Measurements from ENCODE around the gene FBXL13. TPM values are rescaled to one million over a fixed set of nuclear protein-coding genes. Genes with fewer than 3 reads are reported as not detected.

FBXL13 gene
- polyA plus RNA-seq, 1 donor from 2014 or later = 0.57 TPM

DNA sequence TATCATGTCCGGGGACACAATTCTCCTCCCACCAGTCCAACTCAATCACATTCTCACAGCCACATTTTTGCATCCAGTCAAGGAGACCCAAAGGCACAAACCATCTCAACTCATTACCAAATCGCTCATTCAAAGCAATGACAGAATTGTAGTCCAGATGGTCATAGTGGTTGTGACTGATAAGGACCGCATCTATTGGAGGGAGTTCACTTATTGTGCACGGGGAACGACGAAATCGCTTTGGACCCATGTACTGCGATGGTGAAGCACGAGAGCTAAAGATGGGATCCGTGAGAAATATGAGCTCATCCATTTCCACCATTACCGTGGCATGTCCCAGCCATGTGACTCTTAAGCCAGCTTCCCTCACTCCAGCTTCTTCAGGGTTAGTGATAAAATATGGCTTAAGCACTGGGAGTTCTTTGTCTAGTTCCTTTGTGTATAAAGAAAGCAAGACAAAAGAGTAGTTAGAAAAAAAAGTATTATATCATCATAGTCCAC lies 45.2 kb upstream of the FBXL13 start:
- no peaks in the 10 kb centered on the region for H4K20me1 ChIP-seq (ENCODE audit: insufficient read depth)
- no peak overlapping the region for H3K4me3 ChIP-seq (ENCODE audit: low read length)
- H3K79me2 ChIP-seq (replicated peaks; ENCODE audit: insufficient read depth, low read length) = no peaks in the 10 kb centered on the region
- no peak overlapping the region for H3K4me2 ChIP-seq (ENCODE audit: low read length)
- peaks cover 8% of the 10 kb centered on the region for H3K36me3 ChIP-seq (ENCODE audit: insufficient read depth, low read length)
- no peak overlapping the region for H3K9ac ChIP-seq (ENCODE audit: low read length)
- no peaks in the 10 kb centered on the region for H3K9me3 ChIP-seq (ENCODE audit: low read length)
- H3F3A ChIP-seq (ENCODE audit: insufficient read depth, low read length, poor library complexity, severe bottlenecking) = no peaks in the 10 kb centered on the region
- no peaks in the 10 kb centered on the region for H3K27me3 ChIP-seq (ENCODE audit: insufficient read depth, low read depth, low read length)
- TF ChIP-seq CTCF (IDR thresholded peaks at IDR 0.05; ENCODE audit: poor library complexity, severe bottlenecking) = no peak
- no peaks in the 10 kb centered on the region for H3K9me2 ChIP-seq (ENCODE audit: insufficient read depth, low read length)
- H3K27ac ChIP-seq (ENCODE audit: low read length) = no peak overlapping the region
- H2AFZ ChIP-seq (ENCODE audit: low read depth, low read length) = no peak overlapping the region

DNA sequence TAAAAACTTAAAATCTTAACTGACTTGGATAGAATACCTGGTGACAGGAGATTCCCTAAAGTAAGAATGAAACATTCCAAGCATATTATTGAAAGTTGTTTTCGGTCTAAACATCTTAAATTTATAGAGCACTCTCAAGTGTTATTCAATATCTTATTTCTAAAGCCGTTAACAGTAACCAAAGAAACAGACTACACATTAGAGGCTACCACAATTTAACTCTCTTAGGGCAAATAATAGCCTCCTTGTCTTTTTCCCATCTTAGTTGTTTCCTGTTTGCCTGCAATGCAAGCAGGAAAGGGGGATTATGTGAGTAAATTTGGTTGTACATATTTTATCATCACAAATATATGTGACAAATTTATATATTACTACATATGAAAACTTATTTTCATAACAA lies 42.9 kb upstream of the FBXL13 start:
- Histone ChIP-seq H3K79me2 (replicated peaks; ENCODE audit: insufficient read depth, low read length) (no peaks in the 10 kb centered on the region), H3K27ac (ENCODE audit: low read length) (no peak overlapping the region), H3K4me3 (ENCODE audit: low read length) (no peak overlapping the region), H3K9me2 (ENCODE audit: insufficient read depth, low read length) (no peaks in the 10 kb centered on the region), H3K36me3 (ENCODE audit: insufficient read depth, low read length) (peaks cover 8% of the 10 kb centered on the region), H3K4me2 (ENCODE audit: low read length) (no peak overlapping the region), H3K27me3 (ENCODE audit: insufficient read depth, low read depth, low read length) (no peaks in the 10 kb centered on the region), H3K9me3 (ENCODE audit: low read length) (no peaks in the 10 kb centered on the region), H3K9ac (ENCODE audit: low read length) (no peak overlapping the region), H3F3A (ENCODE audit: insufficient read depth, low read length, poor library complexity, severe bottlenecking) (no peaks in the 10 kb centered on the region), H2AFZ (ENCODE audit: low read depth, low read length) (no peak overlapping the region), H4K20me1 (ENCODE audit: insufficient read depth) (no peaks in the 10 kb centered on the region)
- TF ChIP-seq EZH2 (IDR thresholded peaks at IDR 0.05; ENCODE audit: borderline replicate concordance, insufficient read depth, low read length, poor library complexity, severe bottlenecking) (no peak), POLR2AphosphoS5 (IDR thresholded peaks at IDR 0.05) (no peak), RAD21 (conservative IDR thresholded peaks at IDR 0.05) (no peak), CTCF (IDR thresholded peaks at IDR 0.05; ENCODE audit: poor library complexity, severe bottlenecking) (no peak), SMC3 (conservative IDR thresholded peaks at IDR 0.05; ENCODE audit: poor library complexity) (no peak), EP300 (conservative IDR thresholded peaks at IDR 0.05; ENCODE audit: poor library complexity, severe bottlenecking) (no peak), MXI1 (conservative IDR thresholded peaks at IDR 0.05; ENCODE audit: poor library complexity, severe bottlenecking) (no peak), TAF1 (IDR thresholded peaks at IDR 0.05; ENCODE audit: low read depth) (no peak)
- TF ChIP-seq, protein P1, sequence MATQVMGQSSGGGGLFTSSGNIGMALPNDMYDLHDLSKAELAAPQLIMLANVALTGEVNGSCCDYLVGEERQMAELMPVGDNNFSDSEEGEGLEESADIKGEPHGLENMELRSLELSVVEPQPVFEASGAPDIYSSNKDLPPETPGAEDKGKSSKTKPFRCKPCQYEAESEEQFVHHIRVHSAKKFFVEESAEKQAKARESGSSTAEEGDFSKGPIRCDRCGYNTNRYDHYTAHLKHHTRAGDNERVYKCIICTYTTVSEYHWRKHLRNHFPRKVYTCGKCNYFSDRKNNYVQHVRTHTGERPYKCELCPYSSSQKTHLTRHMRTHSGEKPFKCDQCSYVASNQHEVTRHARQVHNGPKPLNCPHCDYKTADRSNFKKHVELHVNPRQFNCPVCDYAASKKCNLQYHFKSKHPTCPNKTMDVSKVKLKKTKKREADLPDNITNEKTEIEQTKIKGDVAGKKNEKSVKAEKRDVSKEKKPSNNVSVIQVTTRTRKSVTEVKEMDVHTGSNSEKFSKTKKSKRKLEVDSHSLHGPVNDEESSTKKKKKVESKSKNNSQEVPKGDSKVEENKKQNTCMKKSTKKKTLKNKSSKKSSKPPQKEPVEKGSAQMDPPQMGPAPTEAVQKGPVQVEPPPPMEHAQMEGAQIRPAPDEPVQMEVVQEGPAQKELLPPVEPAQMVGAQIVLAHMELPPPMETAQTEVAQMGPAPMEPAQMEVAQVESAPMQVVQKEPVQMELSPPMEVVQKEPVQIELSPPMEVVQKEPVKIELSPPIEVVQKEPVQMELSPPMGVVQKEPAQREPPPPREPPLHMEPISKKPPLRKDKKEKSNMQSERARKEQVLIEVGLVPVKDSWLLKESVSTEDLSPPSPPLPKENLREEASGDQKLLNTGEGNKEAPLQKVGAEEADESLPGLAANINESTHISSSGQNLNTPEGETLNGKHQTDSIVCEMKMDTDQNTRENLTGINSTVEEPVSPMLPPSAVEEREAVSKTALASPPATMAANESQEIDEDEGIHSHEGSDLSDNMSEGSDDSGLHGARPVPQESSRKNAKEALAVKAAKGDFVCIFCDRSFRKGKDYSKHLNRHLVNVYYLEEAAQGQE (IDR thresholded peaks at IDR 0.05; ENCODE audit: borderline replicate concordance) = no peak

All from neural cell (in vitro differentiated cells).